Measurements from ENCODE around the gene GRID1. TPM values are rescaled to one million over a fixed set of nuclear protein-coding genes. Genes with fewer than 3 reads are reported as not detected.

The GRID1 gene
- total RNA-seq, 1 experiment from 2014 or later: not detected

- intact Hi-C loops (cut with micrococcal nuclease; ENCODE audit: unreplicated experiment): loop anchor here (5.0 to 10.0 kb wide), 2 partner anchors 203 to 365 kb away; no protein-coding TSS in a partner anchor
Observed at GRCh38 chr10:85997544-85997943, 369.1 kb downstream of the GRID1 start.

GRCh38 chr10:85995791-85996190, 370.8 kb downstream of the GRID1 start:
- peak; percentile 12 for DNase-seq
- no peak for TF ChIP-seq CTCF (IDR thresholded peaks at IDR 0.05; ENCODE audit: unreplicated experiment)
- Mint-ChIP-seq H3K27ac (ENCODE audit: unreplicated experiment) (no peak overlapping the region), H3K4me1 (ENCODE audit: low read depth, unreplicated experiment) (no peaks in the 10 kb centered on the region), H3K4me3 (ENCODE audit: low read depth, unreplicated experiment) (no peak overlapping the region), H3K9me3 (ENCODE audit: low read depth, unreplicated experiment) (no peaks in the 10 kb centered on the region), H3K27me3 (ENCODE audit: unreplicated experiment) (no peaks in the 10 kb centered on the region), H3K36me3 (ENCODE audit: insufficient read depth, unreplicated experiment) (no peaks in the 10 kb centered on the region)
- no TSS peak for BruUV-seq (replicated peaks)
- CTCF ChIA-PET: interaction anchor here (0.6 kb wide), 1 partner anchor 101 kb away, joined by 4 read pairs; no protein-coding TSS in a partner anchor
- intact Hi-C loops (cut with micrococcal nuclease; ENCODE audit: unreplicated experiment): loop anchor here (1.0 to 10.0 kb wide), 3 partner anchors 201 to 382 kb away; no protein-coding TSS in a partner anchor

More at GRCh38 chr10:85997544-85997943, 369.1 kb downstream of the GRID1 start:
- no TSS peak for BruUV-seq (replicated peaks)
- Mint-ChIP-seq H3K27ac (ENCODE audit: unreplicated experiment) (no peak overlapping the region), H3K4me1 (ENCODE audit: low read depth, unreplicated experiment) (no peaks in the 10 kb centered on the region), H3K27me3 (ENCODE audit: unreplicated experiment) (no peaks in the 10 kb centered on the region), H3K4me3 (ENCODE audit: low read depth, unreplicated experiment) (no peak overlapping the region), H3K9me3 (ENCODE audit: low read depth, unreplicated experiment) (no peaks in the 10 kb centered on the region), H3K36me3 (ENCODE audit: insufficient read depth, unreplicated experiment) (no peaks in the 10 kb centered on the region)
- no peak for DNase-seq
- CTCF ChIA-PET: no interaction called here
- TF ChIP-seq CTCF (IDR thresholded peaks at IDR 0.05; ENCODE audit: unreplicated experiment): no peak

GRCh38 chr10:85993840-85994507, 372.6 kb downstream of the GRID1 start:
- Mint-ChIP-seq H3K27me3 (ENCODE audit: unreplicated experiment) (no peaks in the 10 kb centered on the region), H3K4me3 (ENCODE audit: low read depth, unreplicated experiment) (no peak overlapping the region), H3K27ac (ENCODE audit: unreplicated experiment) (no peak overlapping the region), H3K4me1 (ENCODE audit: low read depth, unreplicated experiment) (no peaks in the 10 kb centered on the region), H3K36me3 (ENCODE audit: insufficient read depth, unreplicated experiment) (no peaks in the 10 kb centered on the region), H3K9me3 (ENCODE audit: low read depth, unreplicated experiment) (no peaks in the 10 kb centered on the region)
- no peak for TF ChIP-seq CTCF (IDR thresholded peaks at IDR 0.05; ENCODE audit: unreplicated experiment)
- CTCF ChIA-PET: no interaction called here
- intact Hi-C loops (cut with micrococcal nuclease; ENCODE audit: unreplicated experiment): loop anchor here (10.0 kb wide), 1 partner anchor 199 kb away; no protein-coding TSS in a partner anchor
- no peak for DNase-seq
- no TSS peak for BruUV-seq (replicated peaks)

- TF ChIP-seq CTCF (IDR thresholded peaks at IDR 0.05; ENCODE audit: unreplicated experiment): no peak
- Mint-ChIP-seq H3K9me3 (ENCODE audit: low read depth, unreplicated experiment) (no peaks in the 10 kb centered on the region), H3K4me1 (ENCODE audit: low read depth, unreplicated experiment) (no peaks in the 10 kb centered on the region), H3K27ac (ENCODE audit: unreplicated experiment) (no peak overlapping the region), H3K36me3 (ENCODE audit: insufficient read depth, unreplicated experiment) (no peaks in the 10 kb centered on the region), H3K4me3 (ENCODE audit: low read depth, unreplicated experiment) (no peak overlapping the region), H3K27me3 (ENCODE audit: unreplicated experiment) (peaks cover 3% of the 10 kb centered on the region)
- CTCF ChIA-PET: no interaction called here
- intact Hi-C loops (cut with micrococcal nuclease; ENCODE audit: unreplicated experiment): loop anchor here (10.0 kb wide), 1 partner anchor 198 kb away; no protein-coding TSS in a partner anchor
- no peak for DNase-seq
- no TSS peak for BruUV-seq (replicated peaks)
Observed at GRCh38 chr10:85993140-85993539, 373.5 kb downstream of the GRID1 start.
